ENCODE results near the gene ICA1.

The ICA1 gene

DNA sequence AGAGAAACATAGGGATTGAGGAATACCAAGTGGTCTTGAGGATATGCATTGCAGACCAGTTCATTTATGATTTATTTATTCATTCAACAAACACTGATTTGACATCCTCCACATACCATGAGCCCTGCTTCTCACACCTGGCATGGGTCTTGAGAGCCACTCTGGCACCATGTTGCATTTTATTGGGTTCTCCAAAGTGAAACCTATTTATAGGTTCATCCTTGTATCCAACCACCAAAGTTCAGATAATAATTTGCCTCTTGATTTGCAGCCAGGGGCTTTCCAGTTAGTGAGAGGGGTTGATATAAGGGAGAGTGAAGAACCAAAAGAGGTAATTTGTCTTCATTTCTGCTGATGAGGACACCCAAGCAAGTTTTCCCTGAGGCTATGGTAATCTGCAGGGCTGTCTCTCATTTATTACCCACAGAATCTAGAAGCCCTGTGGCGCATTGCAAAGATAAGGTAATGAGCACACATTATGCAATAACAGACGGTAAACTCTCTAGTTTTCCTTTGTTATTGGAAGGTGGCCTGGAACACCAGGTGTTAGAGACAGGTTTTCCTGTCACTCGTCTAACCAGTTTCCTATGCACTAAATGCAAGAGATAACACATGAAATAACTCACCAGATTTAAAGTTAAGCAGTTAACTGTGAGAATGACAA, 28.8 kb upstream of the ICA1 start:
- no peak overlapping the region for H3K9ac ChIP-seq (ENCODE audit: low read length)
- no peak overlapping the region for H3K27ac ChIP-seq (ENCODE audit: low read depth, low read length)

GRCh38 chr7:8286118-8286517, 24.2 kb upstream of the ICA1 start:
- no peak overlapping the region for H3K9ac ChIP-seq (ENCODE audit: low read length)
- no peak overlapping the region for H3K27ac ChIP-seq (ENCODE audit: low read depth, low read length)
- H3K36me3 ChIP-seq (ENCODE audit: control insufficient read depth, insufficient read depth, low read length) = no peaks in the 10 kb centered on the region
- peaks cover 28% of the 10 kb centered on the region for H3K4me1 ChIP-seq (ENCODE audit: control insufficient read depth, insufficient read depth, low read length)
- H3K4me3 ChIP-seq (ENCODE audit: low read depth, low read length) = no peak overlapping the region
- no peaks in the 10 kb centered on the region for H3K27me3 ChIP-seq (ENCODE audit: control insufficient read depth, insufficient read depth, low read length)
- H3K9me3 ChIP-seq (ENCODE audit: control insufficient read depth, insufficient read depth, low read depth, low read length) = no peaks in the 10 kb centered on the region

More for the DNA sequence above, 28.8 kb upstream of the ICA1 start:
- no peaks in the 10 kb centered on the region for H3K27me3 ChIP-seq (ENCODE audit: control insufficient read depth, insufficient read depth, low read length)
- H3K36me3 ChIP-seq (ENCODE audit: control insufficient read depth, insufficient read depth, low read length) = no peaks in the 10 kb centered on the region
- peaks cover 41% of the 10 kb centered on the region for H3K4me1 ChIP-seq (ENCODE audit: control insufficient read depth, insufficient read depth, low read length)
- no peaks in the 10 kb centered on the region for H3K9me3 ChIP-seq (ENCODE audit: control insufficient read depth, insufficient read depth, low read depth, low read length)
- H3K4me3 ChIP-seq (ENCODE audit: low read depth, low read length) = no peak overlapping the region

DNA sequence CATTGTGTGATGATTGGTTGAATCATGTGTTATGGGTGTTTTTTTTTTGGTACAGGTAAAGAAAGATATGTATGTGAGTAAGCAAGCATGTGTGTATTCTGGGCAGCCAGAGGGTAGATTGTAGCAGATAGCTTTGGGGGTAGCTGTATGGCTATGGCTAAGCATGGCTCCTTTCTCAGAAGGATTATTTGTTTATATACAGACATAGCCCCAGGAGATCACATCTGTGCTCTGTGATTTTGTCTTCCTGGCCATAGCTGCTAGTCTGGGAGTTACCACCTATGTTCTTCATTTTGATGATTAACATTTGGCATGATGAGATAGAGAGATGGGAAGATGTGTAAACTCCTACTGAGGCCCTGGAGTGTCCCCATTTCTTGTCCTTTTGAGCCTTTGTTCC, 23.2 kb upstream of the ICA1 start:
- Histone ChIP-seq H3K4me3 (ENCODE audit: low read depth, low read length) (no peak overlapping the region), H3K9me3 (ENCODE audit: control insufficient read depth, insufficient read depth, low read depth, low read length) (no peaks in the 10 kb centered on the region), H3K27ac (ENCODE audit: low read depth, low read length) (no peak overlapping the region), H3K4me1 (ENCODE audit: control insufficient read depth, insufficient read depth, low read length) (peaks cover 19% of the 10 kb centered on the region), H3K36me3 (ENCODE audit: control insufficient read depth, insufficient read depth, low read length) (no peaks in the 10 kb centered on the region), H3K9ac (ENCODE audit: low read length) (no peak overlapping the region), H3K27me3 (ENCODE audit: control insufficient read depth, insufficient read depth, low read length) (no peaks in the 10 kb centered on the region)

DNA sequence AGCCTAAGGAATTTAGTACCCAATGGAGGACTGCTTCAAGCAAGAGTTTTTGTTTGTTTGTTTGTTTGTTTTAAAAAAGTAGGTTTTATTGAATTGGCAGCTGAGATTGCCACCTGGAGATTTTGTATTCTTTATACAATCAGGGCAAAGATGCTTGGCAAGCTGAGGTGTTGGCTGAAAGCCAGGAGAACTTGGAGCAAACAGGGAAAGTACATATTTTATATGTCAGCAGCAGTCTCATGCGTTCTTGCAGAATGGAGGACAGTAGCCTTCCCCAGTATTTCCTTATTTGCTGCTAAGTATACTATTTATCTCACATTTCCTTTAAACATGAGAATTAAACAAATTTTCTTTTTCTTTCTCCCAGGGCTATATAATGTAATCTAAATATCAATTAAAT, 22.6 kb upstream of the ICA1 start:
- Histone ChIP-seq H3K4me3 (ENCODE audit: low read depth, low read length) (no peak overlapping the region), H3K36me3 (ENCODE audit: control insufficient read depth, insufficient read depth, low read length) (no peaks in the 10 kb centered on the region), H3K9me3 (ENCODE audit: control insufficient read depth, insufficient read depth, low read depth, low read length) (no peaks in the 10 kb centered on the region), H3K27me3 (ENCODE audit: control insufficient read depth, insufficient read depth, low read length) (no peaks in the 10 kb centered on the region), H3K4me1 (ENCODE audit: control insufficient read depth, insufficient read depth, low read length) (peaks cover 15% of the 10 kb centered on the region), H3K9ac (ENCODE audit: low read length) (no peak overlapping the region), H3K27ac (ENCODE audit: low read depth, low read length) (no peak overlapping the region)

DNA sequence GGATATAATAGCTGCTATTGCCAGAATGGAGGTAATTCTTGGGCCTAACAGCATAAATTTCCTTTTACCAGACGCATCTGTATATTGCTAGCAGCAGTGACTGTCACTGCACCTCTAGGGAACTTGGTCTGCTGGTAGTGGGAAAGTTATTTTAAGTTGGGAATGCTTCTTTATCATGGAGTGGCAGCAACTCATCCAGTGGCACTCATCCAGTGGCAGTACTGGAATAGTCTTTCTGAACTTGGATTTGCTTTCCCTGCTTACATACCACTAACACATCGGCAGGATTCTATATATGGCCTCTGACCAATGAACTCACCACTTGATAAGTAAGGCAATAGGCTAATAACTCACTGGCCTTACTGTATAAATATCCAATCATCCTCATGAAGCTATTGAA, 22.0 kb upstream of the ICA1 start:
- H3K36me3 ChIP-seq (ENCODE audit: control insufficient read depth, insufficient read depth, low read length) = no peaks in the 10 kb centered on the region
- no peaks in the 10 kb centered on the region for H3K27me3 ChIP-seq (ENCODE audit: control insufficient read depth, insufficient read depth, low read length)
- no peak overlapping the region for H3K9ac ChIP-seq (ENCODE audit: low read length)
- no peaks in the 10 kb centered on the region for H3K9me3 ChIP-seq (ENCODE audit: control insufficient read depth, insufficient read depth, low read depth, low read length)
- peaks cover 15% of the 10 kb centered on the region for H3K4me1 ChIP-seq (ENCODE audit: control insufficient read depth, insufficient read depth, low read length)
- no peak overlapping the region for H3K4me3 ChIP-seq (ENCODE audit: low read depth, low read length)
- H3K27ac ChIP-seq (ENCODE audit: low read depth, low read length) = no peak overlapping the region

DNA sequence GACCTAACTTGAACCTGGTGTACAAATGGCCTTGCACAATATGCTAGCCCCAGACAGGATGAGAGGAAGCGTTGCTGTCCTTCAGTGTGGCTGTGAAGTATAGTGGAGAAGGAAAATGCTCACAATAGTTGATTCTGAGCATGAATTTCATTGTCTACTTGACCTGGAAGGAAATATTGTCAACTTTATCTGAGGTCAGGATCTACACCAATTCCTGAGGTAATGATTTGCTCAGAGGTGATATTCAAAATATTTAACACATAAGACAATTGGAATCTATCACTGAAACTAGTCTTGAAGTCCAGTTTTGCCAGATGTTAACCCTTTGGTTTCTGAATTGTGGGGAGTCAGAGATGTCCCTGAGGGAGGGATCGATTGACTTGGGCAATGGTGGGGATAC, 20.9 kb upstream of the ICA1 start:
- Histone ChIP-seq H3K4me3 (ENCODE audit: low read depth, low read length) (no peak overlapping the region), H3K4me1 (ENCODE audit: control insufficient read depth, insufficient read depth, low read length) (peaks cover 7% of the 10 kb centered on the region; the same call in 1 of the 2 replicates), H3K27ac (ENCODE audit: low read depth, low read length) (no peak overlapping the region), H3K9ac (ENCODE audit: low read length) (no peak overlapping the region), H3K9me3 (ENCODE audit: control insufficient read depth, insufficient read depth, low read depth, low read length) (no peaks in the 10 kb centered on the region), H3K27me3 (ENCODE audit: control insufficient read depth, insufficient read depth, low read length) (no peaks in the 10 kb centered on the region), H3K36me3 (ENCODE audit: control insufficient read depth, insufficient read depth, low read length) (no peaks in the 10 kb centered on the region)

DNA sequence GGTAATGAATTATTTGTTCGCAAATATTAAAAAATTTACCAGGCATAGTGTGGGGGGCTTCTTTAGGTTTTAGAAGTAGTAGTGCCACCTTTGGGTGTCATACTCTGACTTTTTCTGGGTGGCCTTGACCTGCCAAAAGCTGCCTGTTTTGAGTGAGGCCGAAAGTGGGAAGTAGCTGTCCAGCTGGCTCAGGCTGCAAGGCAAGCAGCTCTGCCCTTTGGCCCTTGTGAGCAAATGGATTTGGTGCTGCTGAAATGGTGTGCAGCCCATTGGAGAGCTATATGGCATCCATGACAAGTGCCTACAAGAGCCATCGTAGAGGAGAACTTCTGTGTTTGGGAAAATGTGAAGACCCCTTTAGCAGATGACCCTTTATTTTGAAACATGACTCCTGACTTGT, 20.2 kb upstream of the ICA1 start:
- H3K9me3 ChIP-seq (ENCODE audit: control insufficient read depth, insufficient read depth, low read depth, low read length) = no peaks in the 10 kb centered on the region
- peaks cover 4% of the 10 kb centered on the region; the same call in 1 of the 2 replicates for H3K4me1 ChIP-seq (ENCODE audit: control insufficient read depth, insufficient read depth, low read length)
- no peaks in the 10 kb centered on the region for H3K36me3 ChIP-seq (ENCODE audit: control insufficient read depth, insufficient read depth, low read length)
- no peak overlapping the region for H3K9ac ChIP-seq (ENCODE audit: low read length)
- no peaks in the 10 kb centered on the region for H3K27me3 ChIP-seq (ENCODE audit: control insufficient read depth, insufficient read depth, low read length)
- no peak overlapping the region for H3K27ac ChIP-seq (ENCODE audit: low read depth, low read length)
- H3K4me3 ChIP-seq (ENCODE audit: low read depth, low read length) = no peak overlapping the region

GRCh38 chr7:8278183-8278582, 16.2 kb upstream of the ICA1 start:
- H3K9ac ChIP-seq (ENCODE audit: low read length) = no peak overlapping the region
- H3K9me3 ChIP-seq (ENCODE audit: control insufficient read depth, insufficient read depth, low read depth, low read length) = no peaks in the 10 kb centered on the region
- no peaks in the 10 kb centered on the region for H3K36me3 ChIP-seq (ENCODE audit: control insufficient read depth, insufficient read depth, low read length)
- no peaks in the 10 kb centered on the region for H3K27me3 ChIP-seq (ENCODE audit: control insufficient read depth, insufficient read depth, low read length)
- H3K4me3 ChIP-seq (ENCODE audit: low read depth, low read length) = no peak overlapping the region
- no peaks in the 10 kb centered on the region for H3K4me1 ChIP-seq (ENCODE audit: control insufficient read depth, insufficient read depth, low read length)
- H3K27ac ChIP-seq (ENCODE audit: low read depth, low read length) = no peak overlapping the region

DNA sequence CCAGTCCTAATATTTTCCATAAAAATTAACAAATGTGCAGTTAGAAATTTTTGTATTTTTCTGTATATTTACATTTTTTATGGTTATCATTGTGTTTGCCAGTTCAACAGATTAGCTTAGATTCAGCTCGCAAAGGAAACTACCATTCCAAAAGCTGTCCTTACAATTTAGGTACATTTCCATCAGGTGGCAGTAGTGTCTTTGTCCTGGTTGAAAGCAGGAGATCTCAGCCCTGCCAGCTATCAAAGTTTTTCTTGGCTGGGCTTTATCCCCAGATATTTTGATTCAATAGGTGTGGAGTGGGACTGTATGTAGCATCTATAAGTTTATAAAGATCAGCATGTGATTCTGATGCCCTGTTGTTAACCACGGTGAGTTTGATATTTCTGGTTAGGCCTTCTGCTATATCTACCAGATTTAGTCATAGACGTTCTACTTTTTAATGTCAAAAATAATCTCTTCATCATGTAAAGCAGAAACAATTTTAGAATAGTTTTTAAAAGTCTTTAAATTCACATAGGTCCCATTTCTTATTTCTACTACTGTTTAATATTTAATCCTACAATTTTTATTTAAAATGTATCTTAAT, 15.5 kb upstream of the ICA1 start:
- Histone ChIP-seq H3K4me3 (ENCODE audit: low read depth, low read length) (no peak overlapping the region), H3K4me1 (ENCODE audit: control insufficient read depth, insufficient read depth, low read length) (no peaks in the 10 kb centered on the region), H3K36me3 (ENCODE audit: control insufficient read depth, insufficient read depth, low read length) (no peaks in the 10 kb centered on the region), H3K27me3 (ENCODE audit: control insufficient read depth, insufficient read depth, low read length) (no peaks in the 10 kb centered on the region), H3K27ac (ENCODE audit: low read depth, low read length) (no peak overlapping the region), H3K9me3 (ENCODE audit: control insufficient read depth, insufficient read depth, low read depth, low read length) (no peaks in the 10 kb centered on the region), H3K9ac (ENCODE audit: low read length) (no peak overlapping the region)

- Histone ChIP-seq H3K27me3 (ENCODE audit: control insufficient read depth, insufficient read depth, low read length) (no peaks in the 10 kb centered on the region), H3K27ac (ENCODE audit: low read depth, low read length) (no peak overlapping the region), H3K4me1 (ENCODE audit: control insufficient read depth, insufficient read depth, low read length) (no peaks in the 10 kb centered on the region), H3K36me3 (ENCODE audit: control insufficient read depth, insufficient read depth, low read length) (no peaks in the 10 kb centered on the region), H3K9me3 (ENCODE audit: control insufficient read depth, insufficient read depth, low read depth, low read length) (no peaks in the 10 kb centered on the region), H3K4me3 (ENCODE audit: low read depth, low read length) (no peak overlapping the region), H3K9ac (ENCODE audit: low read length) (no peak overlapping the region)
These were observed 12.6 kb upstream of the ICA1 start for GRCh38 chr7:8274589-8274988.

GRCh38 chr7:8271960-8272359, 10.0 kb upstream of the ICA1 start:
- H3K27me3 ChIP-seq (ENCODE audit: control insufficient read depth, insufficient read depth, low read length) = no peaks in the 10 kb centered on the region
- H3K9ac ChIP-seq (ENCODE audit: low read length) = no peak overlapping the region
- no peak overlapping the region for H3K4me3 ChIP-seq (ENCODE audit: low read depth, low read length)
- no peaks in the 10 kb centered on the region for H3K36me3 ChIP-seq (ENCODE audit: control insufficient read depth, insufficient read depth, low read length)
- no peaks in the 10 kb centered on the region for H3K4me1 ChIP-seq (ENCODE audit: control insufficient read depth, insufficient read depth, low read length)
- no peak overlapping the region for H3K27ac ChIP-seq (ENCODE audit: low read depth, low read length)
- no peaks in the 10 kb centered on the region for H3K9me3 ChIP-seq (ENCODE audit: control insufficient read depth, insufficient read depth, low read depth, low read length)
